OCI-LY7 (cell line): ENCODE measurements around the gene BPGM.

Experiments
- CTCF ChIP-seq: fragments of 200-600 bp; sonication (generic); conservative IDR thresholded peaks from 2 replicates; pipeline ENCODE4 v1.5.1; 2014; ENCODE audit warnings: mild to moderate bottlenecking, antibody characterized with exemption, low read length, moderate library complexity, mixed read lengths
- EZH2phosphoT487 ChIP-seq: fragments of 200-600 bp; sonication (generic); IDR thresholded peaks from 2 replicates; pipeline ENCODE4 v1.6.1; 2018; ENCODE audit warnings: low read depth, borderline replicate concordance, mild to moderate bottlenecking, mixed run types, antibody characterized with exemption, low read length, moderate library complexity, mixed read lengths

DNA sequence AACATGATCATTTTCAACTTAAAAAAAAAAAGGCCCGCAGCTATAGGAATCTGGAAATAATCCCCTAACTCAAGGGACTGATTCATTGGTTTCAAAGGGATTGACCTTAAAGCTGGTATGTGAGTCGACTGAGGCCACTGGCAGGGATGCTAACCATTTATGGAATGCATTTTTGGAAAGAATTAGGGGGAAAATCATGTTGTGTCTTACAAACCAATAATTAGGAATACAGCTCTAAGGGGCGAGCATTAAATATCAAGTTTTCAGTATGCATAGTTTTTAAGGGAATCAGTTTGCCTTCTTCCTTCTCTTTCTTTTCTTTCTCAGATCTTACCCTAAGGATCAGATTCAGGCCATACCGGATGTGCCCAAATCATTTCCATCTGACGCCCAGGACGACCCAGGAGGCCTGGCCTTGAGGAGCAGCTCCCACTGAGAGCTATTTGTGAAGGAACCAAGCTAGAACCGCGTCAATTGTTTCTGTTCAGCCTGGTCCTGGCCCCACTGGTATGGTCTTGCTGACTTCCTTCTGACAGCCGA, 48.7 kb downstream of the BPGM start:
- TF ChIP-seq CTCF (no peak), EZH2phosphoT487 (no peak)
